ENCODE measurements around the gene CCNYL1.
"Not testable (repeated sequence)": the region's sequence is repeated elsewhere in the genome, so short reads cannot be mapped to it uniquely, and the experiment has no call there.

DNA sequence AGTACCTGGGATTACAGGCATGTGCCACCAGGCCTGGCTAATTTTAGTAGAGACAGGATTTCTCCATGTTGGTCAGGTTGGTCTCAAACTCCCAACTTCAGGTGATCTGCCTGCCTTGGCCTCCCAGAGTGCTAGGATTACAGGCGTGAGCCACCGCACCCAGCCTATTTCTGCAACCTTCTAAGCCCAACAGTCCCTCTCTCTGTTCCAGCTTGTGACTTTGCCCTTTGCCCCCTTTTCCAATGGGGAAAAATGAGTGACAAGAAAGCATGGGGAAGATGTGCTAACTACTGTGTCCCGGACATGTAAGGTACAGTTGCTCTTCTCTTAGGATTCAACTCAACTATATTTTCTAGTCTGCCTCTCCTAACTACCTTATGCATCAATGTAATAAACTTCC is 50.0 kb downstream of the CCNYL1 start:
- TF ChIP-seq, protein P1, sequence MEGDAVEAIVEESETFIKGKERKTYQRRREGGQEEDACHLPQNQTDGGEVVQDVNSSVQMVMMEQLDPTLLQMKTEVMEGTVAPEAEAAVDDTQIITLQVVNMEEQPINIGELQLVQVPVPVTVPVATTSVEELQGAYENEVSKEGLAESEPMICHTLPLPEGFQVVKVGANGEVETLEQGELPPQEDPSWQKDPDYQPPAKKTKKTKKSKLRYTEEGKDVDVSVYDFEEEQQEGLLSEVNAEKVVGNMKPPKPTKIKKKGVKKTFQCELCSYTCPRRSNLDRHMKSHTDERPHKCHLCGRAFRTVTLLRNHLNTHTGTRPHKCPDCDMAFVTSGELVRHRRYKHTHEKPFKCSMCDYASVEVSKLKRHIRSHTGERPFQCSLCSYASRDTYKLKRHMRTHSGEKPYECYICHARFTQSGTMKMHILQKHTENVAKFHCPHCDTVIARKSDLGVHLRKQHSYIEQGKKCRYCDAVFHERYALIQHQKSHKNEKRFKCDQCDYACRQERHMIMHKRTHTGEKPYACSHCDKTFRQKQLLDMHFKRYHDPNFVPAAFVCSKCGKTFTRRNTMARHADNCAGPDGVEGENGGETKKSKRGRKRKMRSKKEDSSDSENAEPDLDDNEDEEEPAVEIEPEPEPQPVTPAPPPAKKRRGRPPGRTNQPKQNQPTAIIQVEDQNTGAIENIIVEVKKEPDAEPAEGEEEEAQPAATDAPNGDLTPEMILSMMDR (conservative IDR thresholded peaks at IDR 0.05 in 1 of 2, IDR thresholded peaks at IDR 0.05 in 1 of 2; ENCODE audit: low read depth in 1 of 2, low read length in 2 of 2) = not testable (repeated sequence)
- TF ChIP-seq EZH2 (IDR thresholded peaks at IDR 0.05; ENCODE audit: low read length, missing control alignments) = not testable (repeated sequence)

Data from fibroblast of lung (primary cell).